Neural cell (in vitro differentiated cells): ENCODE results near the gene CALCR.

Experiments
- CTCF ChIP-seq: fragments of 450-650 bp; IDR thresholded peaks from 2 replicates; pipeline ENCODE4 v1.5.1; 2014; ENCODE audit warnings: antibody characterized with exemption, mild to moderate bottlenecking, moderate library complexity; ENCODE audit not compliant: poor library complexity, severe bottlenecking
- EP300 ChIP-seq: fragments of 450-650 bp; conservative IDR thresholded peaks from 2 replicates; pipeline ENCODE4 v1.6.1; 2014; ENCODE audit warnings: antibody characterized with exemption, mild to moderate bottlenecking, moderate library complexity; ENCODE audit not compliant: poor library complexity, severe bottlenecking
- EZH2 ChIP-seq: fragments of 200-600, 300-800 bp; shearing (Covaris generic), sonication (generic); IDR thresholded peaks from 2 replicates; pipeline ENCODE4 v1.6.1; 2014; ENCODE audit warnings: antibody characterized with exemption, low read length, borderline replicate concordance, mild to moderate bottlenecking; ENCODE audit not compliant: insufficient read depth, poor library complexity, severe bottlenecking
- MXI1 ChIP-seq: fragments of 450-650 bp; conservative IDR thresholded peaks from 2 replicates; pipeline ENCODE4 v1.6.1; 2014; ENCODE audit warnings: antibody characterized with exemption, mild to moderate bottlenecking; ENCODE audit not compliant: poor library complexity, severe bottlenecking
- POLR2AphosphoS5 ChIP-seq: IDR thresholded peaks from 2 replicates; pipeline ENCODE4 v1.6.1; 2012
- RAD21 ChIP-seq: fragments of 450-650 bp; conservative IDR thresholded peaks from 2 replicates; pipeline ENCODE4 v1.6.1; 2014; ENCODE audit warnings: antibody characterized with exemption, mild to moderate bottlenecking, moderate library complexity
- REST ChIP-seq: IDR thresholded peaks from 2 replicates; pipeline ENCODE4 v1.6.1; 2012; ENCODE audit warnings: borderline replicate concordance
- SMC3 ChIP-seq: fragments of 450-650 bp; conservative IDR thresholded peaks from 2 replicates; pipeline ENCODE4 v1.6.1; 2014; ENCODE audit warnings: antibody characterized with exemption, mild to moderate bottlenecking, moderate library complexity; ENCODE audit not compliant: poor library complexity
- TAF1 ChIP-seq: IDR thresholded peaks from 2 replicates; pipeline ENCODE4 v1.6.1; 2012; ENCODE audit warnings: low read depth

GRCh38 chr7:93563584-93563983, 10.9 kb downstream of the CALCR start:
- TF ChIP-seq EZH2, result no peak
- no peak for TF ChIP-seq CTCF
- no peak for TF ChIP-seq RAD21
- no peak for TF ChIP-seq REST
- no peak for TF ChIP-seq POLR2AphosphoS5
- no peak for TF ChIP-seq EP300
- no peak for TF ChIP-seq MXI1
- no peak for TF ChIP-seq SMC3
- TF ChIP-seq TAF1, result no peak
